Heart right ventricle (tissue), 16 donors: ENCODE results near the gene IL20. TPM values are rescaled to one million over a fixed set of nuclear protein-coding genes. Genes with fewer than 3 reads are reported as not detected.

Experiments
- ATAC-seq, 8 donors: fragments of 200-7000 bp; cut with Tn5 transposase; one replicate each; pipeline ENCODE4 v1.9.1; 2020; ENCODE audit warnings: mild to moderate bottlenecking in 8 of 8, moderate library complexity in 8 of 8, moderate number of reproducible peaks in 1 of 8
- DNase-seq, 2 donors: peaks; one replicate each; pipeline ENCODE4 v3.0.0-alpha.2; 2020
- H3K27ac ChIP-seq, 10 donors: fragments of 200-600 bp; sonication (generic) in 2 of 10; one replicate each; pipeline versions ENCODE4 v1.5.0 to v1.8.0; 2020 to 2022; ENCODE audit warnings: mild to moderate bottlenecking in 3 of 10
- H3K27me3 ChIP-seq, 7 donors: fragments of 200-600 bp; one replicate each; pipeline ENCODE4 v1.8.0; 2021 to 2022; ENCODE audit warnings: mild to moderate bottlenecking in 2 of 7
- H3K36me3 ChIP-seq, 9 donors: fragments of 200-600 bp; sonication (generic) in 1 of 9; one replicate each; pipeline versions ENCODE4 v1.5.0 to v1.8.0; 2020 to 2022; ENCODE audit warnings: mild to moderate bottlenecking in 2 of 9
- H3K4me1 ChIP-seq, 9 donors: fragments of 200-600 bp; sonication (generic) in 1 of 9; one replicate each; pipeline versions ENCODE4 v1.5.0 to v1.8.0; 2020 to 2022; ENCODE audit warnings: mild to moderate bottlenecking in 4 of 9
- H3K4me3 ChIP-seq, 10 donors: fragments of 200-600 bp; sonication (generic) in 2 of 10; one replicate each; pipeline versions ENCODE4 v1.5.0 to v1.8.0; 2020 to 2022; ENCODE audit warnings: mild to moderate bottlenecking in 7 of 10, moderate library complexity in 2 of 10
- H3K9me3 ChIP-seq, 11 donors: fragments of 200-600 bp in 10 of 11; sonication (generic) in 2 of 11; one replicate each; pipeline versions ENCODE4 v1.5.0 to v1.8.0; 2013 to 2022; ENCODE audit warnings: mild to moderate bottlenecking in 2 of 11, control low read depth in 1 of 11, moderate library complexity in 1 of 11
- WGBS, 2 donors: extraction: QIAGEN DNeasy Blood & Tissue Kit; methylation state at CpG; one replicate each; pipeline ENCODE4 v1.1.7; 2013; ENCODE audit warnings: inconsistent platforms in 1 of 2; 5-methylcytosine and 5-hydroxymethylcytosine counted together
- intact Hi-C, 10 donors: fragments of 100-400 bp; cut with DNase I; formaldehyde crosslinking; loops; one replicate each; pipeline versions ENCODE4 v1.11.1 to v1.14.2; 2022
- polyA plus RNA-seq, 2 donors: library from polyadenylated mRNA; stranded (reverse); fragments of 200-250 nt; gene quantifications; one replicate each; pipeline ENCODE4 v1.2.3, GENCODE V29; 2013
- total RNA-seq, 10 donors: library from RNA; stranded (reverse); fragmentation: NEBNext Ultra II Directional in 3 of 10; extraction: Animal tissue kit (Norgen Biotek cat#: 25700) in 3 of 10; gene quantifications; one replicate each; pipeline versions ENCODE4 v1.2.1 to v1.2.4, GENCODE V29; 2021 to 2023
- TF ChIP-seq, protein P1 (sequence below), 9 donors: fragments of 200-600 bp; sonication (generic) in 2 of 9; IDR thresholded peaks; one replicate each; pipeline versions ENCODE4 v1.5.0 to v1.8.0; 2021 to 2022; ENCODE audit warnings: antibody characterized with exemption in 9 of 9, mild to moderate bottlenecking in 5 of 9, moderate library complexity in 1 of 9
- donor health status: Arrhythmogenic right ventricular cardiomyopathy.
- donor health status: ischemic (EF 13 %, LVEDD 7.1; RV severe dilation, severe dysfunction).
- donor health status: healthy with polysubstance abuse.
- donor health status: DM: no; HTN: yes; CAD: no.
- donor health status: DM: no; HTN: no; CAD: no.
- donor health status: ischemic (EF 25% LVEDD 6.9; RV normal size, moderate dysfunction).
- donor health status: ischemic (EF 25% LVEDD 5.7; RV mildly dilated, moderate dysfunction).
- donor health status: healthy.
- donor health status: DM: yes; HTN: yes; CAD: no.
- donor health status: Ischemic cardiomyopathy.
- donor health status: ischemic (EF 35%, LVEDD 5.7; RV mildly dilated, moderate dysfunction).
- donor health status: nonischemic (EF 11% LVEDD 7.7; RV severe dilation, severe dysfunction).
- donor health status: DM: yes; HTN: yes; CAD: no.
- donor health status: PGD.
- donor health status: ischemic (EF 29% LVEDD 5.4; RV normal size, mild dysfunction).
- donor health status: nonischemic (EF 23%, LVEDD 6.1; RV moderate dilation, normal function).

IL20 gene
- total and polyA plus RNA-seq, 12 donors: not detected

DNA sequence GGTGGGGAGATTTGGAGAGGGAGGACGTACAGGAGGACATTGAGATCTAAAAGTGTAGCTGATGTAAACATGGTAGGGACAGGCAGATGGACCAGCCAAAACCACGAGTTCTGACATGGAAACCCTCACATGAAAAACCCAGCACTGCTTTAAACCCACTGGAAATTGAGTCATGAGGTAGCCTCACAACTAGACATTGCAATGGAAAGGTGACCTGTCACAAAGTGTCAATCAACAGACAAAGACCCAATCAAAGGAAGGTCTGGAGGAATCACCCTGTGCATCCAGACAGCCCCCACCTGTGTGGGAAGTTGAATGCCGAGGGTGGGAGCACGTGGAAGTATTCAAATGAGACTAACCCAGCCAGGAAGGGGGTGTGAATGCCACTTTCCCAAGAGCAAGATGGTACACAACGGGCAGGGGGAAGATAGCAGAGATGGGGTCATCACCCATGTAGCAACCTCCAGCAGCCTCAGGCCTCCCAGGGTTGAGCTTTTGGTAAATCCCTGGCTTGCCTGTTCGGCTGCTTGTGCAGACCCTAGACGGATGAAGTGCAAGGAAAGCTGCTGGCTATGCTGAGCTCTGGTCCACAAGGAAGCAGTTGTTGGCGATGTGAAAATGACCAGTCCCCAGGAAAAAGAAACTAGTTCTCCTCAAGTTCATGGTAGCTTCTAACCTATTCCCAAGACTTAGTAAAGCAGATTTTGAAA, 50.7 kb downstream of the IL20 start:
- no peak for ATAC-seq
- Histone ChIP-seq H3K4me1 (peaks cover 0 to 14% (median 0%) of the 10 kb centered on the region in 9 donors), H3K27ac (no peak overlapping the region), H3K9me3 (no peaks in the 10 kb centered on the region), H3K4me3 (no peak overlapping the region), H3K27me3 (peaks cover 0 to 12% (median 0%) of the 10 kb centered on the region in 7 donors), H3K36me3 (no peaks in the 10 kb centered on the region)
- TF ChIP-seq, protein P1, sequence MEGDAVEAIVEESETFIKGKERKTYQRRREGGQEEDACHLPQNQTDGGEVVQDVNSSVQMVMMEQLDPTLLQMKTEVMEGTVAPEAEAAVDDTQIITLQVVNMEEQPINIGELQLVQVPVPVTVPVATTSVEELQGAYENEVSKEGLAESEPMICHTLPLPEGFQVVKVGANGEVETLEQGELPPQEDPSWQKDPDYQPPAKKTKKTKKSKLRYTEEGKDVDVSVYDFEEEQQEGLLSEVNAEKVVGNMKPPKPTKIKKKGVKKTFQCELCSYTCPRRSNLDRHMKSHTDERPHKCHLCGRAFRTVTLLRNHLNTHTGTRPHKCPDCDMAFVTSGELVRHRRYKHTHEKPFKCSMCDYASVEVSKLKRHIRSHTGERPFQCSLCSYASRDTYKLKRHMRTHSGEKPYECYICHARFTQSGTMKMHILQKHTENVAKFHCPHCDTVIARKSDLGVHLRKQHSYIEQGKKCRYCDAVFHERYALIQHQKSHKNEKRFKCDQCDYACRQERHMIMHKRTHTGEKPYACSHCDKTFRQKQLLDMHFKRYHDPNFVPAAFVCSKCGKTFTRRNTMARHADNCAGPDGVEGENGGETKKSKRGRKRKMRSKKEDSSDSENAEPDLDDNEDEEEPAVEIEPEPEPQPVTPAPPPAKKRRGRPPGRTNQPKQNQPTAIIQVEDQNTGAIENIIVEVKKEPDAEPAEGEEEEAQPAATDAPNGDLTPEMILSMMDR (IDR thresholded peaks at IDR 0.05): no peak
- no peak for DNase-seq
- intact Hi-C loops: loop anchor here in 6 of 10 donors (5.0 to 10.0 kb wide), 6 partner anchors 104 to 431 kb away; no protein-coding TSS in a partner anchor
- 76 to 81% methylated on average over 8 of the region's 8 CpGs for WGBS, 2 donors

DNA sequence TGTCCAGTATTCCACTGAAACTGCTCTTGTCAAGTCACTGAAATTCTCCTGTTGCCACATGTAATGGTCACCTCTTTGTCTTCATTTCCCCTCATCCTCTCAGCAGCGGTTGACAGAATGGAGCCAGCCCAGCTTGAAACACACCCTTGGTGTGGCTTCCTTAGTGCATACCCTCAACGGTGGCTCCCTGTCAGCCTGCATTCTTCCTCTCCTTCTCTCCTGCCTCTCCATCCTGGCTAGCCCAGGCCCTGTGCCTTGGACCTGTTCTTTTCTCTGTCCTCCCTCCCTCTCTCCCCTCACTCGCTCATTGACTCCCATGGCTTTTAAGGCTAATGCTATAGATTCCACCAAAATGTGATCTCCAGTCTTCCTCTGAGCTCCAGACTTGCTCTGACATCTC, 52.7 kb downstream of the IL20 start:
- Histone ChIP-seq H3K4me3 (no peak overlapping the region), H3K27me3 (peaks cover 0 to 12% (median 0%) of the 10 kb centered on the region in 7 donors), H3K4me1 (peaks cover 0 to 25% (median 0%) of the 10 kb centered on the region in 9 donors), H3K27ac (no peak overlapping the region), H3K9me3 (no peaks in the 10 kb centered on the region), H3K36me3 (no peaks in the 10 kb centered on the region)
- TF ChIP-seq, protein P1 (IDR thresholded peaks at IDR 0.05): no peak
- WGBS, 2 donors: 67 to 75% methylated on average over 3 of the region's 3 CpGs
- intact Hi-C loops: loop anchor here in 6 of 10 donors (5.0 to 10.0 kb wide), 6 partner anchors 106 to 433 kb away; no protein-coding TSS in a partner anchor
- no peak for DNase-seq
- no peak for ATAC-seq

Other genes with a start within 250 kb of the IL20 start
- 10 to 100 TPM; 10.4 to 27.9 (median 20.8) TPM for gene DYRK3, start 230.1 kb upstream of the IL20 start, total RNA-seq
- 10 to 100 TPM in 1 of 2 donors, 1 to 10 TPM in 1; 4.1 to 31.1 TPM for gene DYRK3, start 230.1 kb upstream of the IL20 start, polyA plus RNA-seq
- 100 to 1,000 TPM; 169 to 323 (median 224) TPM for gene MAPKAPK2, start 180.7 kb upstream of the IL20 start, total RNA-seq
- 100 to 1,000 TPM; 101 to 144 TPM for gene MAPKAPK2, start 180.7 kb upstream of the IL20 start, polyA plus RNA-seq
- not detected for gene IL19, start 94.8 kb upstream of the IL20 start, total RNA-seq
- gene IL19, start 94.8 kb upstream of the IL20 start, polyA plus RNA-seq: not detected
- gene IL10, start 93.1 kb upstream of the IL20 start, total RNA-seq: 1 to 10 TPM in 3 of 10 donors, under 1 TPM in 5, not detected in 2; 0.25 to 2.6 (median 0.74) TPM
- 1 to 10 TPM in 1 of 2 donors, under 1 TPM in 1; 0.81 to 1.1 TPM for gene IL10, start 93.1 kb upstream of the IL20 start, polyA plus RNA-seq
- not detected for gene IL24, start 31.8 kb downstream of the IL20 start, total RNA-seq
- gene IL24, start 31.8 kb downstream of the IL20 start, polyA plus RNA-seq: under 1 TPM in 1 of 2 donors, not detected in 1; 0.26 TPM
- gene FCMR, start 56.3 kb downstream of the IL20 start, total RNA-seq: 10 to 100 TPM in 1 of 10 donors, 1 to 10 TPM in 9; 1.3 to 13.4 (median 3.7) TPM
- 1 to 10 TPM in 1 of 2 donors, under 1 TPM in 1; 0.37 to 2.8 TPM for gene FCMR, start 56.3 kb downstream of the IL20 start, polyA plus RNA-seq
- under 1 TPM in 2 of 10 donors, not detected in 8; 0.10 to 0.11 TPM for gene PIGR, start 80.8 kb downstream of the IL20 start, total RNA-seq
- gene PIGR, start 80.8 kb downstream of the IL20 start, polyA plus RNA-seq: under 1 TPM in 1 of 2 donors, not detected in 1; 0.01 TPM
- gene FCAMR, start 104.8 kb downstream of the IL20 start, total RNA-seq: not detected
- not detected for gene FCAMR, start 104.8 kb downstream of the IL20 start, polyA plus RNA-seq
- gene C1orf116, start 167.1 kb downstream of the IL20 start, total RNA-seq: 1 to 10 TPM in 1 of 10 donors, under 1 TPM in 9; 0.36 to 1.5 (median 0.65) TPM
- under 1 TPM; 0.07 to 0.16 TPM for gene C1orf116, start 167.1 kb downstream of the IL20 start, polyA plus RNA-seq
- gene YOD1, start 185.6 kb downstream of the IL20 start, total RNA-seq: 1 to 10 TPM; 4.1 to 9.1 (median 5.9) TPM
- gene YOD1, start 185.6 kb downstream of the IL20 start, polyA plus RNA-seq: 1 to 10 TPM; 2.6 to 3.7 TPM
- gene PFKFB2, start 187.7 kb downstream of the IL20 start, total RNA-seq: 100 to 1,000 TPM in 5 of 10 donors, 10 to 100 TPM in 5; 45.3 to 161 (median 89.5) TPM
- 10 to 100 TPM in 1 of 2 donors, 1 to 10 TPM in 1; 5.2 to 41.4 TPM for gene PFKFB2, start 187.7 kb downstream of the IL20 start, polyA plus RNA-seq
- 1 to 10 TPM in 1 of 10 donors, under 1 TPM in 2, not detected in 7; 0.49 to 1.7 (median 0.57) TPM for gene C4BPB, start 223.2 kb downstream of the IL20 start, total RNA-seq
- under 1 TPM in 1 of 2 donors, not detected in 1; 0.06 TPM for gene C4BPB, start 223.2 kb downstream of the IL20 start, polyA plus RNA-seq
- not detected for gene C4BPA, start 238.6 kb downstream of the IL20 start, total RNA-seq
- not detected for gene C4BPA, start 238.6 kb downstream of the IL20 start, polyA plus RNA-seq